IMR-90 (cell line): ENCODE data around the gene INPP1. TPM values are rescaled to one million over a fixed set of nuclear protein-coding genes. Genes with fewer than 3 reads are reported as not detected.

Experiments used
- ATAC-seq: fragments of 200-7000 bp; cut with Tn5 transposase; 2 replicates; pipeline ENCODE4 v1.9.1; 2020; ENCODE audit warnings: low read depth, mild to moderate bottlenecking, moderate library complexity
- BruUV-seq: library from RNA; stranded (reverse); fragments of 400-500 nt; replicated peaks from 2 replicates; lab custom pipeline; 2021; lab: Mats Ljungman, UMichigan
- CTCF ChIA-PET: fragments of 300-600 bp; formaldehyde crosslinking; extraction: SDS; loops from one replicate; lab custom pipeline; 2021; ENCODE audit warnings: antibody characterized with exemption; lab: Yijun Ruan, JAX
- POLR2A ChIA-PET: fragments of 300-600 bp; sonication (Branson Sonifier 250); formaldehyde crosslinking; loops from one replicate; lab custom pipeline; 2022; ENCODE audit warnings: antibody characterized with exemption; ENCODE audit not compliant: unreplicated experiment; lab: Charles Lee
- DNase-seq: peaks from one replicate; pipeline ENCODE4 v3.0.0; 2013
- H2AFZ ChIP-seq: replicated peaks from 2 replicates; pipeline ENCODE3; 2013; ENCODE audit warnings: low read length, mild to moderate bottlenecking; ENCODE audit not compliant: poor library complexity
- H2AK5ac ChIP-seq: 2 replicates; pipeline ENCODE4 v1.6.1; 2013; ENCODE audit warnings: low read depth, low read length, inconsistent platforms
- H2AK9ac ChIP-seq: replicated peaks from 2 replicates; pipeline ENCODE3; 2013; ENCODE audit warnings: mild to moderate bottlenecking, low read depth, low read length, moderate library complexity; ENCODE audit not compliant: poor library complexity
- H2BK120ac ChIP-seq: 2 replicates; pipeline ENCODE4 v1.6.1; 2013; ENCODE audit warnings: low read depth, low read length, inconsistent platforms
- H2BK15ac ChIP-seq: 3 replicates; pipeline ENCODE4 v1.6.1; 2013; ENCODE audit warnings: low read depth, low read length, inconsistent platforms
- H2BK20ac ChIP-seq: 2 replicates; pipeline ENCODE4 v1.6.1; 2013; ENCODE audit warnings: low read depth, mild to moderate bottlenecking, inconsistent platforms, low read length, moderate library complexity
- H2BK5ac ChIP-seq: 2 replicates; pipeline ENCODE4 v1.6.1; 2013; ENCODE audit warnings: mild to moderate bottlenecking, low read depth, low read length, inconsistent platforms; ENCODE audit not compliant: poor library complexity, severe bottlenecking
- H3K14ac ChIP-seq: replicated peaks from 2 replicates; pipeline ENCODE4 v1.6.1; 2013; ENCODE audit warnings: low read depth, low read length, inconsistent platforms
- H3K18ac ChIP-seq: 2 replicates; pipeline ENCODE4 v1.6.1; 2013; ENCODE audit warnings: low read depth, low read length, control low read depth
- H3K23ac ChIP-seq: 2 replicates; pipeline ENCODE4 v1.6.1; 2013; ENCODE audit warnings: low read depth, low read length, inconsistent platforms
- H3K27ac ChIP-seq: 2 replicates; pipeline ENCODE4 v1.5.1; 2013; ENCODE audit warnings: mild to moderate bottlenecking, control low read depth, low read length; ENCODE audit not compliant: insufficient read depth
- H3K27me3 ChIP-seq: 2 replicates; pipeline ENCODE4 v1.6.1; 2013; ENCODE audit warnings: low read length; ENCODE audit not compliant: control insufficient read depth, insufficient read depth
- H3K36me3 ChIP-seq: 2 replicates; pipeline ENCODE4 v1.6.1; 2013; ENCODE audit warnings: low read length, mixed read lengths; ENCODE audit not compliant: control insufficient read depth, insufficient read depth
- H3K4ac ChIP-seq: 2 replicates; pipeline ENCODE4 v1.6.1; 2013; ENCODE audit warnings: low read depth, low read length, inconsistent platforms
- H3K4me1 ChIP-seq: 2 replicates; pipeline ENCODE4 v1.6.1; 2013; ENCODE audit warnings: low read length, mixed read lengths; ENCODE audit not compliant: control insufficient read depth, insufficient read depth
- H3K4me2 ChIP-seq: 2 replicates; pipeline ENCODE4 v1.6.1; 2013; ENCODE audit warnings: low read depth, mild to moderate bottlenecking, control low read depth, low read length, moderate library complexity
- H3K4me3 ChIP-seq: 2 replicates; pipeline ENCODE4 v1.5.1; 2013; ENCODE audit warnings: low read depth, mild to moderate bottlenecking, control low read depth, low read length, moderate library complexity; ENCODE audit not compliant: insufficient read depth
- H3K56ac ChIP-seq: 2 replicates; pipeline ENCODE4 v1.6.1; 2013; ENCODE audit warnings: low read length, inconsistent platforms; ENCODE audit not compliant: insufficient read depth; ENCODE audit errors: extremely low read depth
- H3K79me1 ChIP-seq, 2 experiments: 2 replicates each; pipeline ENCODE4 v1.6.1; 2013; ENCODE audit warnings: low read length in 2 of 2, inconsistent platforms in 1 of 2, low read depth in 1 of 2
- H3K9ac ChIP-seq: 2 replicates; pipeline ENCODE4 v1.6.1; 2013; ENCODE audit warnings: low read depth, low read length, control low read depth
- H3K9me1 ChIP-seq: 2 replicates; pipeline ENCODE4 v1.6.1; 2013; ENCODE audit warnings: low read length, inconsistent platforms; ENCODE audit not compliant: insufficient read depth
- H3K9me3 ChIP-seq: 2 replicates; pipeline ENCODE4 v1.6.1; 2013; ENCODE audit warnings: low read length; ENCODE audit not compliant: control insufficient read depth, insufficient read depth
- H4K20me1 ChIP-seq: 2 replicates; pipeline ENCODE4 v1.6.1; 2013; ENCODE audit warnings: low read length, inconsistent platforms; ENCODE audit not compliant: insufficient read depth
- H4K5ac ChIP-seq: 2 replicates; pipeline ENCODE4 v1.6.1; 2013; ENCODE audit warnings: mild to moderate bottlenecking, low read depth, low read length, control low read depth
- H4K8ac ChIP-seq, 2 experiments: 2 replicates each; pipeline ENCODE4 v1.6.1; 2013; ENCODE audit warnings: low read depth in 2 of 2, low read length in 2 of 2, control low read depth in 1 of 2, inconsistent platforms in 1 of 2
- H4K91ac ChIP-seq: 2 replicates; pipeline ENCODE4 v1.6.1; 2013; ENCODE audit warnings: low read depth, low read length, inconsistent platforms; ENCODE audit not compliant: insufficient read depth
- WGBS, 2 experiments: methylation state at CpG; one replicate each; pipeline versions ENCODE4 v1.1.5 to v1.1.7; 2013; ENCODE audit warnings: missing lambda C conversion rate in 2 of 2; ENCODE audit not compliant: insufficient read length in 1 of 2; ENCODE audit errors: extremely low coverage in 2 of 2; 5-methylcytosine and 5-hydroxymethylcytosine counted together
- dilution Hi-C: fragments of 300-500 bp; cut with HindIII; formaldehyde crosslinking; loops from one replicate; pipeline ENCODE4 v1.14.3; 2018; ENCODE audit warnings: low sequenced_read_pairs; ENCODE audit not compliant: unreplicated experiment
- in situ Hi-C: fragments of 300-500 bp; cut with MboI; formaldehyde crosslinking; loops from 3 replicates; pipeline ENCODE4 v1.14.3; 2019; ENCODE audit warnings: low sequenced_read_pairs, inconsistent platforms, mixed read lengths
- intact Hi-C: fragments of 100-400 bp; cut with micrococcal nuclease; formaldehyde crosslinking; loops from 2 replicates; pipeline ENCODE4 v1.10.0; 2022
- polyA plus RNA-seq, 3 experiments: library from polyadenylated mRNA; depleted of rRNA; stranded (reverse); fragments of >200 nt; gene quantifications; 2 replicates each; pipeline ENCODE4 v1.2.3, GENCODE V29; 2012; ENCODE audit warnings: low replicate concordance in 1 of 3
- total RNA-seq: library from RNA; depleted of rRNA; stranded (reverse); fragments of >200 nt; gene quantifications from 2 replicates; pipeline ENCODE4 v1.2.3, GENCODE V29; 2012
- TF ChIP-seq, protein P1 (sequence below): conservative IDR thresholded peaks from 2 replicates; pipeline ENCODE4 v1.5.1; 2012; ENCODE audit warnings: mild to moderate bottlenecking, low read depth, low read length, improper control_type of control experiment

The INPP1 gene
- total and polyA plus RNA-seq, 2 of the 4 experiments (the other 2 are of a cell fraction), result 4.1 to 10.1 TPM

DNA sequence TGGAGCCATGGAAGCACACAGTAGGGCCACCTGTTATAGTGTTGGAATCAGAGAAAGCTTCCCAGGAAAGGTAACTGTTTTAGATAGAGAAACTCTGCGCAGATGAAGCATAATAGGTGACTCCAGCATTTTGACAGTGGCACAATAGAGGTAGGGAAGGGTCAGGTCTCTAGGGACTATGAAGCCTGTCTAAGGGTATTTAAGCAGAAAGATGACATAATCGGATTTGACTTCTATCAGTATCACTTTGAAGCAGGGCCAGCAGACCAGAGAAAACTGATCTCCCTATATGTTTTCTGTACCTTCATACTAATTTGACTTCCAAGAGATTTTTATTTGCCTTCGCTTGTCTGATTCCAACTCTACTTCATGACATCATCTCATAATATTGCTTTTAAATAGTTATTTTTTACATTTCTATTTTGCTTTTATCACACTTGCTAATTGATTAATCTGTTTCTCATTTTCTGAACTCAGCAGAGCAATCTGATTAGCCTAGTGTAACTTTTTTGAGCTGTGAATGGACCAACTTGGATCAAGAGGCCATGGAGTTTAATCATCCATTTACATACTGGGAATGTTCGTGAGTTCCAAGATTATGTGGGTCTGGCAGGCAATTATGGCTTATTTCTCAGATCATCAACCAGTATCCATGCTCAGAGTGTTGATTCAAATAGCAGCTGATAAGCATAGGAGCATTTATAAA is 15.4 kb upstream of the INPP1 start:
- Histone ChIP-seq H2AK5ac (no peak overlapping the region), H3K56ac (no peak overlapping the region), H2BK20ac (no peak overlapping the region), H3K9me1 (no peaks in the 10 kb centered on the region), H3K4me3 (no peak overlapping the region), H3K4me2 (no peak overlapping the region), H3K27ac (no peak overlapping the region), H3K18ac (no peak overlapping the region), H3K4me1 (no peaks in the 10 kb centered on the region), H3K27me3 (no peaks in the 10 kb centered on the region), H4K20me1 (no peaks in the 10 kb centered on the region), H4K5ac (no peak overlapping the region), H2AFZ (no peak overlapping the region), H4K8ac (no peak overlapping the region), H2BK120ac (no peak overlapping the region), H3K36me3 (no peaks in the 10 kb centered on the region), H2AK9ac (no peak overlapping the region), H2BK15ac (no peak overlapping the region), H3K4ac (no peak overlapping the region), H3K9me3 (no peaks in the 10 kb centered on the region), H3K9ac (no peak overlapping the region), H3K14ac (no peak overlapping the region), H3K79me1 (no peaks in the 10 kb centered on the region), H4K91ac (no peak overlapping the region), H3K23ac (no peak overlapping the region), H2BK5ac (no peak overlapping the region)
- TF ChIP-seq, protein P1, sequence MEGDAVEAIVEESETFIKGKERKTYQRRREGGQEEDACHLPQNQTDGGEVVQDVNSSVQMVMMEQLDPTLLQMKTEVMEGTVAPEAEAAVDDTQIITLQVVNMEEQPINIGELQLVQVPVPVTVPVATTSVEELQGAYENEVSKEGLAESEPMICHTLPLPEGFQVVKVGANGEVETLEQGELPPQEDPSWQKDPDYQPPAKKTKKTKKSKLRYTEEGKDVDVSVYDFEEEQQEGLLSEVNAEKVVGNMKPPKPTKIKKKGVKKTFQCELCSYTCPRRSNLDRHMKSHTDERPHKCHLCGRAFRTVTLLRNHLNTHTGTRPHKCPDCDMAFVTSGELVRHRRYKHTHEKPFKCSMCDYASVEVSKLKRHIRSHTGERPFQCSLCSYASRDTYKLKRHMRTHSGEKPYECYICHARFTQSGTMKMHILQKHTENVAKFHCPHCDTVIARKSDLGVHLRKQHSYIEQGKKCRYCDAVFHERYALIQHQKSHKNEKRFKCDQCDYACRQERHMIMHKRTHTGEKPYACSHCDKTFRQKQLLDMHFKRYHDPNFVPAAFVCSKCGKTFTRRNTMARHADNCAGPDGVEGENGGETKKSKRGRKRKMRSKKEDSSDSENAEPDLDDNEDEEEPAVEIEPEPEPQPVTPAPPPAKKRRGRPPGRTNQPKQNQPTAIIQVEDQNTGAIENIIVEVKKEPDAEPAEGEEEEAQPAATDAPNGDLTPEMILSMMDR, result no peak
- no TSS peak for BruUV-seq
- intact Hi-C loops, result loop anchor here (1.0 kb wide), 1 partner anchor 183 kb away; no protein-coding TSS in a partner anchor
- in situ Hi-C loops, result no loop called here
- dilution Hi-C loops, result no loop called here
- 100% methylated on average over 1 of the region's 4 CpGs; no CpG with 5 or more reads in 1 of the 2 experiments for WGBS, 2 experiments
- ATAC-seq (no peak), DNase-seq (no peak)
- ChIA-PET POLR2A (no interaction called here), CTCF (interaction anchor here (1.0 to 1.3 kb wide), 2 partner anchors 9 to 23 kb away, joined by 3 to 5 read pairs; partner anchors contain the start of gene HIBCH)
